Naive thymus-derived CD8-positive, alpha-beta T cell (primary cell): Measurements from ENCODE around the gene UBE2O. TPM values are rescaled to one million over a fixed set of nuclear protein-coding genes. Genes with fewer than 3 reads are reported as not detected.
A peak's percentile ranks its signal among the peaks of the same experiment; 100 is the strongest.

Experiments used
- ATAC-seq, 2 donors: fragments of 150-1000 bp; cut with Tn5 transposase in 1 of 2; sonication (Bioruptor Pico), chemical (Tn5 transposase) in 1 of 2; 1 replicate in 1 of 2; 2 replicates in 1 of 2; pipeline ENCODE4 v1.10.0; 2021; ENCODE audit warnings: mild to moderate bottlenecking in 2 of 2, moderate library complexity in 2 of 2
- POLR2A ChIA-PET: fragments of 350-600 bp; sonication (Branson Sonifier 250); formaldehyde crosslinking; loops from one replicate; lab custom pipeline; 2021; ENCODE audit warnings: antibody characterized with exemption; lab: Charles Lee
- DNase-seq, 10 donors: peaks; one replicate each; pipeline versions ENCODE4 v3.0.0 to v3.0.0-alpha.2; 2020 to 2022
- H3K27ac Mint-ChIP-seq, 10 donors: one replicate each; pipeline ENCODE4 v1.8.0; 2020 to 2022; ENCODE audit warnings: mild to moderate bottlenecking in 10 of 10, mixed read lengths in 10 of 10, moderate library complexity in 4 of 10, inconsistent platforms in 1 of 10
- H3K27me3 Mint-ChIP-seq, 5 donors: one replicate each; pipeline ENCODE4 v1.8.0; 2021 to 2022; ENCODE audit warnings: mixed read lengths in 5 of 5
- H3K36me3 Mint-ChIP-seq, 3 donors: one replicate each; pipeline ENCODE4 v1.8.0; 2020 to 2022; ENCODE audit warnings: mixed read lengths in 3 of 3, mild to moderate bottlenecking in 2 of 3, inconsistent platforms in 1 of 3
- H3K4me1 Mint-ChIP-seq, 4 donors: one replicate each; pipeline ENCODE4 v1.8.0; 2021 to 2022; ENCODE audit warnings: mixed read lengths in 4 of 4
- H3K4me3 Mint-ChIP-seq, 10 donors: one replicate each; pipeline ENCODE4 v1.8.0; 2020 to 2022; ENCODE audit warnings: mild to moderate bottlenecking in 10 of 10, mixed read lengths in 10 of 10, moderate library complexity in 6 of 10, inconsistent platforms in 1 of 10
- H3K9me3 Mint-ChIP-seq, 9 donors: one replicate each; pipeline ENCODE4 v1.8.0; 2020 to 2022; ENCODE audit warnings: mixed read lengths in 9 of 9, mild to moderate bottlenecking in 3 of 9, inconsistent platforms in 1 of 9, moderate library complexity in 1 of 9
- polyA plus RNA-seq, 3 donors: library from polyadenylated mRNA; unstranded; fragments of 300-500 nt; fragmentation: Illumina TruSeq; gene quantifications; one replicate each; pipeline ENCODE4 v1.2.3, GENCODE V29; 2021
- total RNA-seq, 8 experiments: library from RNA in 2 of 8; stranded (reverse) in 2 of 8; gene quantifications; one replicate each; pipeline ENCODE4 v1.2.3 and lab custom pipeline; 2021 to 2026

The UBE2O gene
- total and polyA plus RNA-seq, 5 experiments from 2014 or later: 8.8 to 50.4 (median 14.4) TPM

DNA sequence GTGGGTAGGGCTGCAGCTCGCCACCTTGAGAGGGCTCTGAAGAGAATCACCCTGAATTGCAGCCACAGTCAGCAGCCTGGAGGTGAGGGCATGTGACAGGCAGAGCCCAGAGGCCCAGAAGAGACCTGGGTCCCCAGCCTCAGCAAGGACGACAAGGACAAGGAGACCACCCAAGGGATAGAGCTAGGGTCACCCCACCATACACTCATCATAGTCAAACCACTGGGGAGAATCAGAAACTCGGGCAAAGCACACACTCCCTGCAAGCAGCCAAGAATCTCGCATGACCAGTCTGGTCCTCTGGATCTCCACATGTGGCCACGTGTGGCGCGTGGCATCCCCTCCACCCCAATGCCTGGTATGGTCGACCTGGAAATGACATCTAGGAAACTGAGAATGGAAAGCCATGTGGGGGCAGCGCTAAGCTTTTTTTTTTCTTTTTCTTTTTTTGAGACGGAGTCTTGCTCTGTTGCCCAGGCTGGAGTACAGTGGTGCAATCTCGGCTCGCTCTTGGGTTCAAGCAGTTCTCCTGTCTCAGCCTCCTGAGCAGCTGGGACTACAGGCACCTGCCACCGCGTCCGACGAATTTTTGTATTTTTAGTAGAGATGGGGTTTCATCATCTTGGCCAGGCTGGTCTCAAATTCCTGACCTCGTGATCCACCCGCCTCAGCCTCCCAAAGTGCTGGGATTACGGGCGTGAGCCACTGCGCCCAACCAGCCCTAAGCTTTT lies 73.1 kb downstream of the UBE2O start:
- DNase-seq: no peak
- Mint-ChIP-seq H3K4me1 (peaks cover 6 to 7% (median 6%) of the 10 kb centered on the region in 4 donors), H3K36me3 (no peaks in the 10 kb centered on the region), H3K27ac (no peak overlapping the region), H3K4me3 (peak overlapping the region in 1 of 10 donors; percentile 63), H3K9me3 (no peaks in the 10 kb centered on the region), H3K27me3 (peaks cover 0 to 3% (median 0%) of the 10 kb centered on the region in 5 donors)
- POLR2A ChIA-PET: interaction anchor here (0.7 to 1.0 kb wide), 2 partner anchors 26 to 29 kb away, joined by 3 read pairs; partner anchors contain the start of gene PRPSAP1
- ATAC-seq: no peak

GRCh38 chr17:76379275-76379641 lies 73.7 kb downstream of the UBE2O start:
- ATAC-seq (no peak), DNase-seq (no peak)
- H3K36me3 Mint-ChIP-seq: no peaks in the 10 kb centered on the region
- H3K4me1 Mint-ChIP-seq: peaks cover 6 to 7% (median 6%) of the 10 kb centered on the region in 4 donors
- POLR2A ChIA-PET: interaction anchor here (0.7 kb wide), 1 partner anchor 29 kb away, joined by 3 read pairs; no protein-coding TSS in a partner anchor
- H3K27ac Mint-ChIP-seq: no peak overlapping the region
- H3K27me3 Mint-ChIP-seq: peaks cover 0 to 3% (median 0%) of the 10 kb centered on the region in 5 donors
- peak overlapping the region in 1 of 10 donors; percentile 63 for H3K4me3 Mint-ChIP-seq
- no peaks in the 10 kb centered on the region for H3K9me3 Mint-ChIP-seq

- Mint-ChIP-seq H3K27me3 (peaks cover 0 to 3% (median 0%) of the 10 kb centered on the region in 5 donors), H3K4me3 (no peak overlapping the region), H3K36me3 (no peaks in the 10 kb centered on the region), H3K9me3 (no peaks in the 10 kb centered on the region), H3K27ac (peak overlapping the region in 1 of 10 donors; percentile 14), H3K4me1 (peaks cover 3 to 5% (median 5%) of the 10 kb centered on the region in 4 donors)
- ATAC-seq (no peak), DNase-seq (no peak)
- POLR2A ChIA-PET: interaction anchor here (0.7 kb wide), 1 partner anchor 30 kb away, joined by 3 read pairs; no protein-coding TSS in a partner anchor
Observed at GRCh38 chr17:76378548-76379274, 74.2 kb downstream of the UBE2O start.

DNA sequence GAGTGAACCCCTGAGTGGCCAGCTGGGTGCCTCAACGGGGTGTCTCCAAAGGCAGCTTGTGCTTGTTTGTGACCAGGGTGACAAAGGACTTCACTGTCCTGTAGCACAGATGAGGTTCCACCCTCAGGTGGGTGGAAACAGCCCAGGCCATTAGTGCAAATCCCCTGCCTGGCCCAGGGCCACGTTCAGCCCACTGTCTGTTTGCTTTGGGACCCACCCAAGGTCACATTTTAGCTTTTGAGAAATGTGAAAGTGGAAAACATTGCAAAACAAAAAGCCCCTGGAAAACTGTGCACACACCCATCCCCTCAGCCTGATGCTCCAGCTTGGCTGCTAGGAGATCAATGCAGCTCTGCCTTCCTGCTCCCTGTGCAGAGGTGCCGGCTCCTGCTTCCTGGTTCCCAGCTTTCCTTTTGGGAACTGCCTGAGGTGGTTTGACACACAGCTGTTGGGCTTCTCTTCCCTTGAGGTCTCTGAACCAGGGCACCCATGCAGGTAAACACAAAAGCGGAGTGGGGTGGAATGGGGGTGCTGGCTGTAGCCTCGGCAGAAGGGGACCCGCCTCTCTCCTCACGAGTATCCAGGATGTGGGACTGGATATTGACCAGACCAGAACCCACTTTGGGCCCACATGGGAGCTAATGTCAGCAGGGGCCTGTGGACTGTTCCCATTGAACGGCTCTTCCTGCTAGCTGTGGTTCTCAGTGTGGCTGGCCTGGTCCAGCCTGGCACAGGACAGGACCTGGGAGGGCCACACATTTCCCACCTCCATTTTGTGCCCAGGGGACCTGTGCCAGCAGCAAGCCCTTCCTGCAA lies 76.4 kb downstream of the UBE2O start:
- Mint-ChIP-seq H3K4me1 (no peaks in the 10 kb centered on the region), H3K36me3 (no peaks in the 10 kb centered on the region), H3K27ac (no peak overlapping the region), H3K27me3 (no peaks in the 10 kb centered on the region), H3K9me3 (no peaks in the 10 kb centered on the region), H3K4me3 (no peak overlapping the region)
- no peak for DNase-seq
- no peak for ATAC-seq
- POLR2A ChIA-PET: no interaction called here

DNA sequence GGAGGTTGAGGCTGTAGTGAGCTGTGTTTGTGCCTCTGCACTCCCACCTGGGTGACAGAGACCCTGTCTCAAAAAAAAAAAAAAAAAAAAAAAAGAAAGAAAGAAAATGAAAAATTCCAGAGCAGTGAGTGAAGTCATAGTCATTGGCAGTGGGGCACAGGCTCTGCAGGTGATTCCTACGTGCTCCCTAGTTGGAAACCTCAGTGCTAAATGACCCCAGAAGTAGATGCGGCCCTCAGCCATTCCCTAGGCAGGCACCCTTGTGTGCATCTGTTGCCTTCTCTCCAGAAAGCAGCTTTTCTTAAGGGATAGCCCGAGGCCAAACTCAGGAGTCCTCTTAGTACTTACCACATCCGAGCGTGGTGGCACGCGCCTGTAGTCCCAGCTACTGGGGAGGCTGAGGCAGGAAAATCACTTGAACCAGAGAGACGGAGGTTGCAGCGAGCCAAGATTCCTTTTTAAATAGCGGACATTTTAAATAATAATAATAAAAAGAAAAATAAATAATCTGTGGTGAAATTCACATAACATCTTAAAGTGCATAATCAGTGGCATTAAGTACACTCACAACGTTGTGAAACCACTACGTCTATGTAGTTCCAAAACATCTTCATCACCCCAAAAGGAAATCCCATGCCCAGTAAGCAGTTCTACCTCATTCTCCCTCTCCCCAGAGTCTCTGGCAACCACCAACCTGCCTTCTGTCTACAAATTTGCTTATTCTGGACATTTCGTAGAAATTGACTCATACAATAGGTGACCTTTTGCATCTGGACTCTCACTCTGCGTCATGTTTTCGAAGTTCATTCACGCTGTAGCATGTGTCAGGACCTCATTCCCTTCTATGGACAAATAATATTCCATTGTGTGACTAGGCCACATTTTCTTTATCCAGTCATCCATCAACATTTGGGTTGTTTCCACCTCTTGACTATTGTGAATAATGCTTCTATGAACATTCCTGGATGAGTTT lies 81.0 kb downstream of the UBE2O start:
- Mint-ChIP-seq H3K36me3 (no peaks in the 10 kb centered on the region), H3K27me3 (no peaks in the 10 kb centered on the region), H3K4me3 (no peak overlapping the region), H3K9me3 (no peaks in the 10 kb centered on the region), H3K4me1 (no peaks in the 10 kb centered on the region), H3K27ac (no peak overlapping the region)
- ATAC-seq (no peak), DNase-seq (no peak)
- POLR2A ChIA-PET: interaction anchor here (0.6 kb wide), 1 partner anchor 1338 kb away, joined by 3 read pairs; no protein-coding TSS in a partner anchor

DNA sequence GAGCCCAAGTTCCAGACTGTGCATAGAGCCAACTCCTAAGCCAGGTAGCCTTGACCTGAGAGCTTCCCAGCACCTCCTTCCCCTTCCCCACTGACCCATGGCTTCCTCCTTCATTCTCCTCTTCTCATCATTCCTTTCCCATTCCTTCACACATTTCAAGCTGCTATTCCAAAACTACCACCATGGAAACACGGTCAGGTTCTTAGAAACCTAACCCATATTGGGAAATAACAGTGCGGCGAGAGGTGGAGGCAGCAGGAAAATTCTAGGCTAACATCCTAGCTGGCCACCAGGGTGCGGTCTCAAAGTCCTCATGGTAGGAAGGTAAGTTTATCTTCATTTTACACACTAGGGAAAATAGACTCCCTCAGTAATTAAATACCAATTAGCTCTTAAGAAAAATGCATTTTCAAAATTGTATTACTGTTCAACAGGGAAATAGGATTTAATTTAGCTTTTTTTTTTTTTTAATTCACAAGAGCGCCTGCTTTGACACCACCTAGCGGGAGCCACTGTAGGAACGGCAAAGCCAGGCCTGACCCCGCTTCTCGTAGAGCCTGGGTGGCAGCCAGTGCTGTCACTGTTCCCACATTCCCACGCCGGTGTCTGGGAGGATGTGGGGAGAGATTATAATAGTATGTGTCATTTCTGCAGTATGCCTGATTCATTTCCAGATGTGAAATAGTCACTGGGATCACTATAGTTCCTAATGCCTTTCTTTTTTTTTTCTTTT lies 82.5 kb downstream of the UBE2O start:
- DNase-seq (no peak), ATAC-seq (no peak)
- POLR2A ChIA-PET: interaction anchor here (0.7 to 1.0 kb wide), 2 partner anchors 14 to 39 kb away, joined by 4 to 6 read pairs; partner anchors contain the start of gene SPHK1
- Mint-ChIP-seq H3K4me1 (no peaks in the 10 kb centered on the region), H3K27me3 (no peaks in the 10 kb centered on the region), H3K27ac (peak overlapping the region in 1 of 10 donors; percentile 18), H3K36me3 (no peaks in the 10 kb centered on the region), H3K4me3 (no peak overlapping the region), H3K9me3 (no peaks in the 10 kb centered on the region)

- H3K9me3 Mint-ChIP-seq: no peaks in the 10 kb centered on the region
- no peaks in the 10 kb centered on the region for H3K27me3 Mint-ChIP-seq
- DNase-seq (no peak), ATAC-seq (no peak)
- H3K4me1 Mint-ChIP-seq: no peaks in the 10 kb centered on the region
- POLR2A ChIA-PET: interaction anchor here (0.7 to 1.0 kb wide), 2 partner anchors 15 to 38 kb away, joined by 4 to 6 read pairs; partner anchors contain the start of gene SPHK1
- H3K27ac Mint-ChIP-seq: peak overlapping the region in 1 of 10 donors; percentile 18
- no peak overlapping the region for H3K4me3 Mint-ChIP-seq
- H3K36me3 Mint-ChIP-seq: no peaks in the 10 kb centered on the region
Observed at GRCh38 chr17:76369804-76370203, 83.1 kb downstream of the UBE2O start.

DNA sequence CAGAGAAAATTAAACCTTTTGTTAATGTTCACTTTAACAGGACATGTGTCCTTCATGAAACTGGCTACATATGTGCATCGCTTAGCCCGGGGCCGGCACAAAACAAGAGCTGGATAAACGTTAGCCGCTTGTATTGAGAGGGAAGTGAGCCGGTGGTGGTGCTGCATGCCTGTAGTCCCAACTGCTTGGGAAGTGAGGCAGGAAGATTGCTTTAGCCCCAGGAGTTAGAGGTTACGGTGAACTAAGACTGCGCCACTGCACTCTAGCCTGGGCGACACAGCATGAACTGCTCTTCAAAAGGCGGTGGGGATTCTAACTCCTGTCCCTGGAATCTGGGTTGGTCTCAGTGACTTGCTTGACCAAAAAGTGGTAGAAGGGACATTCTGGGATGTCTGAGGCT lies 83.6 kb downstream of the UBE2O start:
- peak overlapping the region in 1 of 10 donors; percentile 4 for H3K4me3 Mint-ChIP-seq
- no peaks in the 10 kb centered on the region for H3K27me3 Mint-ChIP-seq
- H3K4me1 Mint-ChIP-seq: no peaks in the 10 kb centered on the region
- H3K9me3 Mint-ChIP-seq: no peaks in the 10 kb centered on the region
- no peaks in the 10 kb centered on the region for H3K36me3 Mint-ChIP-seq
- H3K27ac Mint-ChIP-seq: no peak overlapping the region
- ATAC-seq (no peak), DNase-seq (no peak)
- POLR2A ChIA-PET: interaction anchor here (0.6 kb wide), 1 partner anchor 177 kb away, joined by 4 read pairs; no protein-coding TSS in a partner anchor

DNA sequence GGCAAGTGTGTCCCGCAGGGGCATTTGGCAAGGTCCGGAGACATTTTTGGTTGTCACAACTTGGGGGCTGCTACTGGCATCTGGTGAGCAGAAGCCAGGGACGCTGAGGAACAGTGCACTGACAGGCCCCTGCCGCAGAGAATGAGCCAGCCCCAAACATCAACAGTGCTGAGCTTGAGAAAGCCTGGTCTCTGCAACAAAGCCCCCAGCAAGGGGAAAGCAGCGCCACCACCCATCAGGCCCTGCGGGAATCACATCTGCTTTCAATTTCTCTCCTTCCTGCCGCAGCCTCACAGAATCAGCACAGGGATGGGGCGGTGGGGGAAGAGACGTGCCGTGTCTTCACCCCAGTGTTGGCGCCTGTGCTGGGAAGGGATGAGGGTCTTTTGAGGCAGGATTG lies 84.4 kb downstream of the UBE2O start:
- Mint-ChIP-seq H3K27ac (peak overlapping the region in 1 of 10 donors; percentile 49), H3K4me3 (peak overlapping the region in 2 of 10 donors; percentile 10 to 12), H3K36me3 (no peaks in the 10 kb centered on the region), H3K9me3 (no peaks in the 10 kb centered on the region), H3K4me1 (no peaks in the 10 kb centered on the region), H3K27me3 (no peaks in the 10 kb centered on the region)
- no peak for DNase-seq
- POLR2A ChIA-PET: interaction anchor here (0.5 to 0.6 kb wide), 2 partner anchors 176 to 485 kb away, joined by 3 to 4 read pairs; no protein-coding TSS in a partner anchor
- ATAC-seq: peak in 1 of 2 donors; percentile 39

GRCh38 chr17:76367642-76368041 lies 85.3 kb downstream of the UBE2O start:
- Mint-ChIP-seq H3K9me3 (no peaks in the 10 kb centered on the region), H3K27me3 (no peaks in the 10 kb centered on the region), H3K4me1 (no peaks in the 10 kb centered on the region), H3K4me3 (no peak overlapping the region), H3K36me3 (no peaks in the 10 kb centered on the region), H3K27ac (peak overlapping the region in 1 of 10 donors; percentile 46)
- no peak for DNase-seq
- POLR2A ChIA-PET: no interaction called here
- no peak for ATAC-seq

GRCh38 chr17:76366247-76366646 lies 86.7 kb downstream of the UBE2O start:
- no peak overlapping the region for H3K4me3 Mint-ChIP-seq
- no peaks in the 10 kb centered on the region for H3K27me3 Mint-ChIP-seq
- no peak overlapping the region for H3K27ac Mint-ChIP-seq
- DNase-seq: no peak
- POLR2A ChIA-PET: interaction anchor here (1.4 kb wide), 1 partner anchor 13 kb away, joined by 3 read pairs; the partner anchor contains the start of gene PRPSAP1
- no peaks in the 10 kb centered on the region for H3K36me3 Mint-ChIP-seq
- no peaks in the 10 kb centered on the region for H3K4me1 Mint-ChIP-seq
- H3K9me3 Mint-ChIP-seq: no peaks in the 10 kb centered on the region
- no peak for ATAC-seq
